ENCODE measurements around the gene NCBP2. TPM values are rescaled to one million over a fixed set of nuclear protein-coding genes. Genes with fewer than 3 reads are reported as not detected.
A peak's percentile ranks its signal among the peaks of the same experiment; 100 is the strongest.

The NCBP2 gene
- total and polyA plus RNA-seq, 2 experiments from 2014 or later, result 78.4 to 98.9 TPM

- TF ChIP-seq CTCF (conservative IDR thresholded peaks at IDR 0.05; ENCODE audit: low read depth in 2 of 2) (no peak), STAT1 (IDR thresholded peaks at IDR 0.05; ENCODE audit: unreplicated experiment) (no peak)
Observed at GRCh38 chr3:196987022-196987421, 44.7 kb upstream of the NCBP2 start (continued).

GRCh38 chr3:196985954-196986885, 43.9 kb upstream of the NCBP2 start:
- Histone ChIP-seq H4K20me1 (replicated peaks; ENCODE audit: insufficient read depth) (no peaks in the 10 kb centered on the region), H3K27me3 (ENCODE audit: insufficient read depth) (no peaks in the 10 kb centered on the region), H3K79me2 (replicated peaks; ENCODE audit: insufficient read depth) (no peaks in the 10 kb centered on the region), H3K9me2 (ENCODE audit: insufficient read depth) (no peaks in the 10 kb centered on the region), H3K4me1 (ENCODE audit: insufficient read depth) (no peaks in the 10 kb centered on the region), H2AFZ (no peak overlapping the region), H3F3A (replicated peaks; ENCODE audit: low read depth) (no peaks in the 10 kb centered on the region), H3K27ac (ENCODE audit: low read depth) (no peak overlapping the region), H3K4me2 (no peak overlapping the region), H3K36me3 (ENCODE audit: insufficient read depth) (no peaks in the 10 kb centered on the region), H3K4me3 (no peak overlapping the region)
- TF ChIP-seq CTCF (conservative IDR thresholded peaks at IDR 0.05; ENCODE audit: low read depth in 2 of 2) (peak; percentile 8 to 44; a peak in 3 of 4 replicates), CREB1 (CRISPR knock-in tag; IDR thresholded peaks at IDR 0.05; ENCODE audit: low read depth) (no peak), ETS1 (IDR thresholded peaks at IDR 0.05) (no peak)
- H3K36me3 Mint-ChIP-seq (ENCODE audit: low read depth), result peaks cover 5% of the 10 kb centered on the region; the same call in 2 of the 3 replicates
- no peak for DNase-seq (ENCODE audit: low spot score)
- H3K4me1 Mint-ChIP-seq, result no peaks in the 10 kb centered on the region
- peaks cover 5% of the 10 kb centered on the region for H3K27me3 Mint-ChIP-seq (ENCODE audit: insufficient read depth, low read depth, poor library complexity)
- H3K9me3 Mint-ChIP-seq, result peaks cover 13% of the 10 kb centered on the region
- ATAC-seq, result no peak
- no peak overlapping the region for H3K4me3 Mint-ChIP-seq
- no peak overlapping the region for H3K27ac Mint-ChIP-seq

- Mint-ChIP-seq H3K4me3 (no peak overlapping the region), H3K4me1 (no peaks in the 10 kb centered on the region), H3K27ac (no peak overlapping the region), H3K27me3 (ENCODE audit: insufficient read depth, low read depth, poor library complexity) (peaks cover 5% of the 10 kb centered on the region), H3K9me3 (peaks cover 13% of the 10 kb centered on the region), H3K36me3 (ENCODE audit: low read depth) (peaks cover 5% of the 10 kb centered on the region; the same call in 2 of the 3 replicates)
- H3F3A ChIP-seq (replicated peaks; ENCODE audit: low read depth), result no peaks in the 10 kb centered on the region
- ATAC-seq, result no peak
- H3K27ac ChIP-seq (ENCODE audit: low read depth), result no peak overlapping the region
- no peak overlapping the region for H3K4me2 ChIP-seq
- H4K20me1 ChIP-seq (replicated peaks; ENCODE audit: insufficient read depth), result no peaks in the 10 kb centered on the region
- H3K79me2 ChIP-seq (replicated peaks; ENCODE audit: insufficient read depth), result no peaks in the 10 kb centered on the region
- no peaks in the 10 kb centered on the region for H3K9me2 ChIP-seq (ENCODE audit: insufficient read depth)
- H2AFZ ChIP-seq, result no peak overlapping the region
- no peaks in the 10 kb centered on the region for H3K36me3 ChIP-seq (ENCODE audit: insufficient read depth)
- no peaks in the 10 kb centered on the region for H3K27me3 ChIP-seq (ENCODE audit: insufficient read depth)
- H3K4me3 ChIP-seq, result no peak overlapping the region
- TF ChIP-seq REST (IDR thresholded peaks at IDR 0.05; ENCODE audit: unreplicated experiment), result no peak
- TF ChIP-seq STAT1 (IDR thresholded peaks at IDR 0.05; ENCODE audit: unreplicated experiment), result no peak
- no peak for TF ChIP-seq ZNF331 (CRISPR knock-in tag; IDR thresholded peaks at IDR 0.05; ENCODE audit: low read depth)
- TF ChIP-seq CREB1 (CRISPR knock-in tag; IDR thresholded peaks at IDR 0.05; ENCODE audit: low read depth), result no peak
- H3K4me1 ChIP-seq (ENCODE audit: insufficient read depth), result no peaks in the 10 kb centered on the region
- no peak for DNase-seq (ENCODE audit: low spot score)
Observed at GRCh38 chr3:196985298-196985697, 43.0 kb upstream of the NCBP2 start.

Data from GM23338 (cell line).